NB4 (cell line): ENCODE data around the gene CCDC68.

Source experiments
- MYC ChIP-seq: IDR thresholded peaks from 2 replicates; pipeline ENCODE4 v1.6.1; 2011; ENCODE audit warnings: low read depth, low read length
- POLR2A ChIP-seq: IDR thresholded peaks from 2 replicates; pipeline ENCODE4 v1.6.1; 2011; ENCODE audit warnings: mild to moderate bottlenecking; ENCODE audit not compliant: insufficient read length; ENCODE audit errors: extremely low read depth

DNA sequence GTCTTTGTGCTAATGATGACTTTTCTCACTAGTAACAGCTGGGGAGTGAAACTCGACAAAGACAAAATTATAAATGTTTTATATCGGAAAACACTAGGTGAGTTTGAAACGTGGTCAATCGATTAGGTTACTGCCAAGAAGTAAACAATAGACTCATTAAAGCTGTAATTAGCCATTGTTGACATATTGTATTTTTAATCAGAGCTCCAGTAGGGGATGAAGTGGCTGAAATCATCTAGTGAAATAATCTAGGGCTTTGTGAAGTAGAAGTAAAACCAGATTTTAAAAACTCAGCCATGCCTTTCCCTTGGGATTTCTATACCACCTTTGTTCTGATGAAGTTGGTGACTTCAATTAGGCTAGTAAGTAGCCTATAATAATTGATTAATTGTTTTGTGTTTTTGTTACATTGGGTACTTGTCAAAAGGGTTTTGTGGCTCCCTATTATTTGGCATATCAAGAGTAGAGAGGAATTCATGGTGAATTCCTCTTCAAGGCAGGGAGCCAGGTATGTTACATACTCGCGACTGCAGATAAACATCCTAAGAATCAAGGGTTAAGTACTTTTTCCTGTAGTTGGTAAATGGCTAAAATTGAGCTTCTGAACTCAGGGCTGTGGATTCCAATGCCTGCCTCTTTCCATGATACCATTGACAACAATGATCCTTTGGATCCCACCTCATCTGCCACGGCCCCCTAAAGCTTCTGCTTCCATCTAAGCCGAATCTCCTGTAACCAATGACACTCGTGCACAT lies 99.4 kb downstream of the CCDC68 start:
- TF ChIP-seq POLR2A, result no peak
- TF ChIP-seq MYC, result no peak
